GM23248 (cell line): ENCODE data around the gene BLACAT1.

Experiments used
- EZH2 ChIP-seq: fragments of 200-600 bp; sonication (generic); IDR thresholded peaks from 2 replicates; pipeline ENCODE4 v1.6.1; 2018; ENCODE audit warnings: antibody characterized with exemption, mild to moderate bottlenecking; ENCODE audit not compliant: insufficient read depth, poor library complexity, severe bottlenecking
- EZH2phosphoT487 ChIP-seq: fragments of 200-600 bp; sonication (generic); IDR thresholded peaks from 2 replicates; pipeline ENCODE4 v1.6.1; 2018; ENCODE audit warnings: antibody characterized with exemption, moderate library complexity, mild to moderate bottlenecking, low read depth; ENCODE audit not compliant: insufficient read depth

DNA sequence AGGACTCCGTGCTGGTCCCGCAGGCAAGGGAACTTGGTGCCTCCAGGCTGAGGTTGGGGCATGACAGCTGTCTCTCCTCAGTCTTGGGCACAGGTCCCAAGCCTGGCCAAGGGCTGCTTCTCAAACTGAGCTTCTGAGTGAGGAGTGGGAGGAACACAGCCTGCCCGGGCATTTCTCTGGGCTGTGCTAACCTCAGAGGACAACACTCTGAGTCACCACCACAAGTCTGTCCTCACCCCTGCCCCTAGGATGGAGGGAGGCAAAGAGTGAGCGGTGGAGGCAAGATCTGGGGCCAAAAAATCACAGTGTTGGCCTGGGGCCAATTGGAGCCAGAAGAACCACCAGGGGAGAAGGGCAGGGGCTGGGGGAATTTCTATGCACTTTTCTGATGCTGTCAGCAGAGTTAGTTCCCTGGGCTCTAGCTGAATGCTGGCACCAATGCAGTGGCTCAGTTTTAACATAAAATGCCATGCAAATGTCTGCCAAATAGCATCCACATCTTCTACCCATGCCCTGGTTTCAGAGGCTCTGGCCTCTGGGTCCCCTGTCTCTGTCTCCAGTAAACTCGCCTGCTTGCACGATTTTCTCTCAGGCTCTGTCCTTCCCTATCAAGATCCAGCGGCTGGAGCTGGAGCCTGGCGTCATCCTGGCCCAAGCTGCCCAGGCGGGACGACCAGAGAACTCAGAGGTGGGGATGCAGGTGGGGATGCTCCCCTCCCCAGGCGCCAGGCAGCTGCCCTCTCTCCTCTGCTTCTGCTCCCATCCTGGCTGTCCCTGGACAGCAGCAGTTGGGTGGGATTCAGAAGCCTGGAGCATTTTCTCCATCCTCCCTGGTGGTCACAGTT lies 37.6 kb upstream of the BLACAT1 start:
- TF ChIP-seq EZH2 (no peak), EZH2phosphoT487 (no peak)
